Measurements from ENCODE around the gene MRPL20. TPM values are rescaled to one million over a fixed set of nuclear protein-coding genes. Genes with fewer than 3 reads are reported as not detected.
"Not testable (repeated sequence)": the region's sequence is repeated elsewhere in the genome, so short reads cannot be mapped to it uniquely, and the experiment has no call there.

The MRPL20 gene
- total RNA-seq, 1 donor from 2014 or later = 144 TPM

GRCh38 chr1:1428967-1429366, 21.9 kb upstream of the MRPL20 start:
- intact Hi-C loops (cut with DNase I); DNase-seq; ATAC-seq (ENCODE audit: poor library complexity): not testable (repeated sequence)

DNA sequence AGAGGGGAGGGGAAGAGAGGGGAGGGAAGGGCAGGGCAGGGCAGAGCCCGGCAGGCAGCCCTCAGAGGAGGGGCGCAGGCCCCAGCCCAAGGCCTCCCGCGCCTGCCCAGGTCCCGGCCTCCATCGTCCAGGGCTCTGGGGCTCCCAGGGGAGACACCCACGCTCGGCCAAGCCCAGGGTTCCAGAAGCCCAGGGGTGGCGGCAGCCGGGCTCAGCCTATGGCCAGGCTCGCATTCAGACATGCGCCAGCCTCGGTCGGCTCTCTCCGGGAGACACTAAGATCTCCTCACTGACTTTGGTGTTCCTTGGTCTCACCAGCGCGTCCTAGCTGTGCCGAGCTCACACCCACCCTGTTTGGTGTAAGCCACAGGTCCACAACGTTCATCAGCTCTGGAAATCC, 21.1 kb upstream of the MRPL20 start:
- DNase-seq (peak; percentile 32), ATAC-seq (ENCODE audit: poor library complexity) (no peak)
- intact Hi-C loops (cut with DNase I) = no loop called here

GRCh38 chr1:1427820-1428148, 20.7 kb upstream of the MRPL20 start:
- intact Hi-C loops (cut with DNase I) = no loop called here
- no peak for DNase-seq
- no peak for ATAC-seq (ENCODE audit: poor library complexity)

- DNase-seq (no peak), ATAC-seq (ENCODE audit: poor library complexity) (no peak)
Measured at GRCh38 chr1:1427106-1427819, 20.2 kb upstream of the MRPL20 start.

DNA sequence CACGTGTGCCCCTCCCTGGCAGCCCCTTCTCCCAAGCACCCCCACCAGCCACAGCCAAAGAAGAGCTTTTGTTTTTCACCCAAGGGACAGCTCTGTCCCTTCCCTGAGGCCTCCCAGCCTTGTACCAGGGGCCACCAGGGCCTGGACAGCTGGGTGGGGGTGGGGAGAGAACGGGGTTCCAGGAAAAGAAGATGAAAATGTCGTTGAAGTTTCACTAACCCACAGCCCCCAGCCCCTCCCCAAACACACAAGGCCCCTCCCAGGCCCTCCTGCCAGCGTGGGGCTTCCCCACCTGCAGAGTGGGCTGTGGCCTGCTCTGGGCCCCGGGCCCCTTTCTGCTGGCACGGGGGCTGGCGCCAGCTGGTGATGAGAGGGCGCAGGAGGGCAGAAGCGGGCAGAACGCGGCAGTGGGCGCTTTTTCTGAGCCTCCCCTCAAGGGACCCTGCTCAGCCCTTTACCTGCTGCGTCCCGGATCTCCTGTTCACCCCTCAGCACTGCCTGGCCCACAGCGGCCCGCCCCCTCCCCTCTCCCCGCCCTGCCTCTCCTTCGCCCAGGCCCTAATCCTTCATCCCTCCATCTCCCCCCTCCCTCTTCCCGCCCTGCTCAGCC, 19.5 kb upstream of the MRPL20 start:
- DNase-seq = no peak
- ATAC-seq (ENCODE audit: poor library complexity) = no peak

More at GRCh38 chr1:1427106-1427819, 20.2 kb upstream of the MRPL20 start:
- intact Hi-C loops (cut with DNase I) = no loop called here

DNA sequence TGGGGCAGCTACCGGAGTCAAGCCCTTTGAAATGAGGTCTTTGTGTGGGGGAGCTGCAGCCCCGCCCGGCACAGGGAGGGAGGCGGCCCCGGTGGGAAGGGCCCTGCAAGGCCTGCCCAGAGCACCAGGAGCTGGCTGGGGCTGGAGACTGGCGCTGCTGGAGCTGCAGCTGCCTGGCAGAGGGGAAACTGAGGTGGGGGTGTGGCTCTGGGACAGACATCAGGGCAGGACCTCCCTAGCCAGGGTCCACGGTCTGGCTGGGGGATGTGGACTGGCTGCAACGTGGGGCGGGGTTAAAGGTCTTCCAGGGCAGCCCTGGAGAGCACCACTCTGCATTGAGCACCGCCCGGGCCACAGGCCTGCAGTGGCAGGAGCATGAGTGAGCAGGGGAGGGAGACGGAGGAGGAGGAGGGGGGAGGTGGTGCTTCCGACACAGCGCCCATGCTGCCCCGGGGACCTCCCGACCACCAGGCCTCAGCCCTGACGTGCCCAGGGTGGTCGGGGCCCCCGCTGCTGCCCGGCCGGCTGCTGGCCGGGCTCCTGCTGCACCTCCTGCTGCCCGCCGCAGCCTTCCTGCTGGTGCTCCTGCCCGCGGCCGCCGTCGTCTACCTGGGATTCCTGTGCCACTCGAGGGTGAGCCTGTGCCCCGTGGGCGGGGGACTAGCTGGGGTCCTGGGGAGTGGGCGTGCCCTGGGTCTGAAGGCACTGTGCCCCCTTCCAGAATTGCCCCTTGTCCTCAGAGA, 18.8 kb upstream of the MRPL20 start:
- ATAC-seq (ENCODE audit: poor library complexity) (no peak), DNase-seq (no peak)
- intact Hi-C loops (cut with DNase I) = no loop called here

More for the DNA sequence above, 19.5 kb upstream of the MRPL20 start:
- intact Hi-C loops (cut with DNase I) = no loop called here

DNA sequence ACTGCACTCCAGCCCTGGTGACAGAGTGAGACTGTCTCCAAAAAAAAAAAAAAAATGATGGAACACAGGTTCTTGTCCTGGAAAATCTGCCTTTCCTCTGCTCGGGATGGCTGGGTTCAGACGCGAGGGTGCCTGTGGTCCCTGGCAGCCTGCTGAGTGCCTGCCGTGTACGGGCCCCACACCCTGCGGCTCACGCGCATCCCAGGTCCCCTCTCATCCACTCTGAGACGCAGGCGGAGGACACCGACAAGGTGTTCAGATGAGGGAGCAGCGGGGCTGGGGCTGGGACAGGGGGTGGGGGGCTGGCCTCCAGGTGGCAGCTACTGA, 18.3 kb upstream of the MRPL20 start:
- ATAC-seq (ENCODE audit: poor library complexity) (no peak), DNase-seq (no peak)
- intact Hi-C loops (cut with DNase I) = no loop called here

- DNase-seq (no peak), ATAC-seq (ENCODE audit: poor library complexity) (no peak)
- intact Hi-C loops (cut with DNase I) = no loop called here
Measured at GRCh38 chr1:1424707-1425106, 17.6 kb upstream of the MRPL20 start.

- ATAC-seq (ENCODE audit: poor library complexity) (no peak), DNase-seq (no peak)
- intact Hi-C loops (cut with DNase I) = no loop called here
Measured at GRCh38 chr1:1423245-1423597, 16.1 kb upstream of the MRPL20 start.

GRCh38 chr1:1422465-1423244, 15.6 kb upstream of the MRPL20 start:
- DNase-seq (peak; percentile 37), ATAC-seq (ENCODE audit: poor library complexity) (no peak)
- intact Hi-C loops (cut with DNase I) = no loop called here

- ATAC-seq (ENCODE audit: poor library complexity) (no peak), DNase-seq (peak; percentile 19)
- intact Hi-C loops (cut with DNase I) = no loop called here
Measured at GRCh38 chr1:1421907-1422464, 14.9 kb upstream of the MRPL20 start.

GRCh38 chr1:1421147-1421906, 14.2 kb upstream of the MRPL20 start, which contains the start of gene ANKRD65:
Gene ANKRD65, minus strand, starts transcription at chr1:1421276. Its CDS starts 271 bp downstream, at chr1:1421005.
- peak; percentile 17 for DNase-seq
- intact Hi-C loops (cut with DNase I) = no loop called here
- no peak for ATAC-seq (ENCODE audit: poor library complexity)

DNA sequence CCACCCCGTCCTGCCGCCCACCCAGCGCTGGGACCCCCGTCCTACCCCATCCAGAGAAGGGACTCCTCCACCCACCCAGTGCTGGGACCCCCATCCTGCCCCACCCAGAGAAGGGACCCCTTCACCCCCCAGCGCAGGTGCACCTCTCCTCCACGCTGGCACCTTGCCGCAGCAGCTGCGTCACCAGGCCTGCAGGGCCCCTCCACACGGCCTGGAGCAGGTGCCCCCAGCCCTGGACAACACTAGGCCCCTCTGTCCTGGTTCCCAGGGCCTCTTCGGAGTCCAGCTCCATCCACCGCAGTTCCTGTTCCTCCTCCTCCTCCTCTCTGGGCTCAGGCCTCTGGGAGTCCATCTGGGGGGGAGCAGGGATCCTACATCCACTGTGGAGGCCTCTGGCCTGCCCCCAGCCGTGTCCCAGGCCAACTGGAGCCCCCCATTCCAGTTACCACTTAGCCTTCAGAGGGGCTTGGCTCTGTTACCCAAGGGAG, 13.6 kb upstream of the MRPL20 start:
- DNase-seq (peak; percentile 16), ATAC-seq (ENCODE audit: poor library complexity) (peak; percentile 19)
- intact Hi-C loops (cut with DNase I) = no loop called here

GRCh38 chr1:1419813-1420653, 12.9 kb upstream of the MRPL20 start:
- ATAC-seq (ENCODE audit: poor library complexity) (peak; percentile 82), DNase-seq (peak; percentile 50)
- intact Hi-C loops (cut with DNase I) = no loop called here

DNA sequence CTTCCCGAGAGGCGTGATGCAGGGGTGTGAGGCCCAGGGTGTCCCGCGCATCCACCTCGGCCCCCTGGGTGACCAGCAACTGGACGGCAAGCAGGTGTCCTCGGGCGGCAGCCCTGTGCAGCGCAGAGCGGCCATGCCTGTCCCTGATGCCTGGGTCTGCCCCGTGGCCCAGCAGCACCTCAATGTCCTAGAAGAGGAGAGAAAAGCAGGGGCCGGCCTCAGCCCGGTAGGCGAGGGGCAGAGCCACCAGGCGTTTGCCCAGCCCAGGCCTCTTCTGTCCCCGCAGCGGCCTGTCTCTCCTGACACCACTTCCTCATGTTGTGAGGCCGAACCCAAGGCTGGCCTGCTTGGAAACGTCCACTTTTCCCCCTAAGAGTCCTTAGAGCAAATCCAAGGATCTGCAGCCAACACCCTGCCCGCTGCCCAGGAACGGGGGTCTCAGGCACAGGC, 12.3 kb upstream of the MRPL20 start:
- intact Hi-C loops (cut with DNase I) = no loop called here
- ATAC-seq (ENCODE audit: poor library complexity) (no peak), DNase-seq (peak; percentile 35)

- intact Hi-C loops (cut with DNase I) = no loop called here
- ATAC-seq (ENCODE audit: poor library complexity) (no peak), DNase-seq (peak; percentile 8)
Measured at GRCh38 chr1:1418464-1419362, 11.6 kb upstream of the MRPL20 start.

Measured in Right ventricle myocardium superior (tissue), 1 donor.